NCI-H2107 treated with DMSO at 0.1 percent for 48 hours (cell line): ENCODE results near the gene MMRN1.
A peak's percentile ranks its signal among the peaks of the same experiment; 100 is the strongest.

Experiments
- DNase-seq: peaks from one replicate; lab custom pipeline; 2025; ENCODE audit not compliant: unreplicated experiment; lab: John Stamatoyannopoulos, UW

Gene MMRN1

GRCh38 chr4:89894649-89895550 lies at the start of gene MMRN1:
TSS of gene MMRN1 (plus strand) at chr4:89894854. CDS start at chr4:89894972, 118 bp downstream.
- DNase-seq, result no peak

- DNase-seq, result no peak
Observed at GRCh38 chr4:89847571-89848325, 46.9 kb upstream of the MMRN1 start.

- no peak for DNase-seq
Observed at GRCh38 chr4:89855236-89855635, 39.4 kb upstream of the MMRN1 start.

GRCh38 chr4:89860971-89861370 lies 33.7 kb upstream of the MMRN1 start:
- DNase-seq, result no peak

- no peak for DNase-seq
Observed at GRCh38 chr4:89863533-89863932, 31.1 kb upstream of the MMRN1 start.

GRCh38 chr4:89868276-89868675 lies 26.4 kb upstream of the MMRN1 start:
- no peak for DNase-seq

GRCh38 chr4:89868999-89869589 lies 25.6 kb upstream of the MMRN1 start:
- no peak for DNase-seq

- DNase-seq, result no peak
Observed at GRCh38 chr4:89871211-89871610, 23.4 kb upstream of the MMRN1 start.

GRCh38 chr4:89876548-89876947 lies 18.1 kb upstream of the MMRN1 start:
- DNase-seq, result no peak

GRCh38 chr4:89878611-89879010 lies 16.0 kb upstream of the MMRN1 start:
- DNase-seq, result no peak

GRCh38 chr4:89879215-89879614 lies 15.4 kb upstream of the MMRN1 start:
- no peak for DNase-seq

- no peak for DNase-seq
Observed at GRCh38 chr4:89889289-89889688, 5.4 kb upstream of the MMRN1 start.

- no peak for DNase-seq
Observed at GRCh38 chr4:89897867-89898266, 3.2 kb downstream of the MMRN1 start.

GRCh38 chr4:89898304-89898716 lies 3.7 kb downstream of the MMRN1 start:
- DNase-seq, result no peak

GRCh38 chr4:89899152-89899551 lies 4.5 kb downstream of the MMRN1 start:
- no peak for DNase-seq

- no peak for DNase-seq
Observed at GRCh38 chr4:89899854-89900253, 5.2 kb downstream of the MMRN1 start.

- DNase-seq, result peak; percentile 33
Observed at GRCh38 chr4:89901808-89902431, 7.3 kb downstream of the MMRN1 start.

- peak; percentile 62 for DNase-seq
Observed at GRCh38 chr4:89904524-89904923, 9.9 kb downstream of the MMRN1 start.

GRCh38 chr4:89906316-89906715 lies 11.7 kb downstream of the MMRN1 start:
- no peak for DNase-seq

GRCh38 chr4:89906777-89907521 lies 12.3 kb downstream of the MMRN1 start:
- DNase-seq, result no peak

- no peak for DNase-seq
Observed at GRCh38 chr4:89909889-89910288, 15.2 kb downstream of the MMRN1 start.
